ENCODE measurements around the gene GABRB3.

The GABRB3 gene

DNA sequence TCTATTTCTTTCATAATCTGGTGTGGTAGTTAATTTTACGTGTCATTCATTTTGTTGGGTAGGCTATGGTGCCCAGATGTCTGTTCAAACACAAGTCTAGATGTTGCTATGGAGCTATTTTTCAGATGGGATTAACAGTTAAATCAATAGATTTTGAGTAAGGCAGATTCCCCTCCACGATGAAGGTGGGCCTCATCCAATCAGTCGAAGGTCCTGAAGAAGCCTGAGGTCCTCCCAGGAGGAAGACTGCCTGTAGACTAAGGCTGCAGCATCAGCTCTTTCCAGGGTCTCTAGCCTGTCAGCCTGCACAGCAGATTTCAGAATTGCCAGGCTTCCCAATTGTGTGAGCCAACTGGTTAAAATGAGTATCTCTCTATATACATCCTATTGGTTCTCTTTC lies 92.9 kb downstream of the GABRB3 start:
- DNase-seq (ENCODE audit: low read depth in 1 of 2, low spot score in 1 of 2), result no peak

GRCh38 chr15:26676115-26676514 lies 96.8 kb downstream of the GABRB3 start:
- no peak for DNase-seq (ENCODE audit: low read depth in 1 of 2, low spot score in 1 of 2)

DNA sequence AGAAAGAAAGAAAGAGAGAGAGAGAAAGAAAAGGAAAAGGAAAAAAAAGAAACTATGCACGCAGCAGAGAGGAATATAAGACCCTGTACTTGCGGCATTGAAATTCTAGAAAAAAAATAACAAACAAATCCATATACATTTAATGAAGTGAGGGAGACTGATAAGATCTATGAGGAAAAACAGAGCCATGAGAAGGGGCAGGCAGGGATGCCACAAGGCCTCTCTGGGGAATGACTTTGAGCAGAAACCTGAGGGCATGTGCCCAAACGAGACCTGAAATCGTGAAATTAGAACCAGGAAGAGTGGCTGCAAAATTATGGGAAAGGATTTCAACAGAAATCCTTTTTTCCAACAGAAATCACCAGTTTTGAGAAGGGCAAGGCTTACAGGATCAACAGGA lies 98.4 kb downstream of the GABRB3 start:
- no peak for DNase-seq (ENCODE audit: low read depth in 1 of 2, low spot score in 1 of 2)

DNA sequence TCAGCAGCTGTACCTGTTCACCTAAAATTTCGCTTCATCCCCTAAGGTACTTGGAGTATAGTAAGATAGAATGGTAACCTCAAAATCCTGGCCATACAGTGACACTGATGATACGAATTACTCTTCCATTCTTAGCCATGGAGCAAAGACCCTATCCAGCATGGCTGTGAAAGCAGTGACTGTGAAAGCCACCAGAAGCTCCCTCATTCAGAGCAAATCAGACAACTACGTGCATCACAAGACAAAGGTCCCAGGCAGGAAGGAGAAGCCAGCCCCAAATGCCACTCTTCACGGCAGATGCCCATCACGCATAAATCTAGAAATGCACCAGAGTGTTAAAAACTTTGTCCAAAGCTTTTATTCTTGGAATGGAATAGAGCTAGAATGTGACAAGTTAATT lies 99.4 kb downstream of the GABRB3 start:
- DNase-seq (ENCODE audit: low read depth in 1 of 2, low spot score in 1 of 2), result no peak

DNA sequence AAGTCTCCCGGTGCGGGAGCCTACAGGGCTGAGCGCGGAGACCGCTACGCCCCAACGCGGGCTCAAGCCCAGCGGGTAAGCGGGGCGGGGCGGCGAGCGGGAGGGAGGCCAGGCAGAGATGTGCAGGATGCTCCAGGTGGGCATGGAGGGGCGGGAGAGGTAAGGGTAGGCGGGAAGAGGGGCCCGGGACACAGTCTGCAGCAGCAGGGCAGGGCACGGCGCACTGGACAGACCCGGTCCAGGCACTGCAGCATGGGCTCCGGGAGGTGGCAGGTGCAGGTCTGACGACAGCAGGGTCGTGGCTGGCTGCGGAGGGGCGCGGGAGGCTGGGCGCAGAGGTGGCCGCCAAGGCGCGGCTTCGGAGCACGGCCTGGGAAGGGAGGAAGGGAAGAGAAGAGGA lies 102.8 kb downstream of the GABRB3 start:
- no peak for DNase-seq (ENCODE audit: low read depth in 1 of 2, low spot score in 1 of 2)

GRCh38 chr15:26667222-26667988 lies 105.5 kb downstream of the GABRB3 start:
- DNase-seq (ENCODE audit: low read depth in 1 of 2, low spot score in 1 of 2), result no peak

DNA sequence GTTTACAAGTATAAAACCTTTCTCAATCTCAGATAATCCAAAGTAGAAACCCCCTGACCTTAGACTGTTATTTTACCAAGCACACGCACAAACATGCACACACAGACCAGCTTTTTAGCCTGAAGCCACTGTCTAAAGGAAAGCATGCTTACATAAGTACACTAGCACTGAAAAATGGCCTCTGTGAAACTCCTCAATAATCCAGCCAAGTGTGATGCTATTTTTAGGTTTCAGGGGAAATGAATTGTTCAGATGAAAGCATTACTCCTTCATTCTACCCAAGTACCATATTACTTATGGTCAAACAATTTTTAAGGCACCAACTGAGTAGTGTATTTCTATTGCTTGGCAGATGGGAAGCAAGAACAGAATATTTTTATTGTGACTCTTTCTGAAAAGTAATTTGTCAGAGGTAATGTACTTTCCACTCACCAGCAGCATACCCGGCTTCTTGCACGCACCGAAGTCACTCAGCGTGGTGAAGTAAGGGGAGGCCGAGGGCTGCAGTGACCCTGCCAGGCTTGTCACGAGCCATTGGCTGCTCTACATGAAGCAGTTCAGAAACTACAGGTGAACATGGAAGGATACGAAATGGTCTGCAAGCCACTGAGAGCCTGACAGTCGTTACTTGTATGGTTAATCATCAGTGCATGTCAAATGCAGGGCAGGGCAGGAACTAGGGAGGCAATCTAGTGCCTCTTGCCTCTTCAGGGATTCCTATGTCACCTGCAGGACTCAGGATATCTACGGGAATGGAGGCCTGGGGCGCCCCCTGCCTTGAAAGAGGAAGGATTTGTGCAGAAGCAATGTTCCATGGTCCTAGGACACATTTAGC lies 106.7 kb downstream of the GABRB3 start:
- no peak for DNase-seq (ENCODE audit: low read depth in 1 of 2, low spot score in 1 of 2)

DNA sequence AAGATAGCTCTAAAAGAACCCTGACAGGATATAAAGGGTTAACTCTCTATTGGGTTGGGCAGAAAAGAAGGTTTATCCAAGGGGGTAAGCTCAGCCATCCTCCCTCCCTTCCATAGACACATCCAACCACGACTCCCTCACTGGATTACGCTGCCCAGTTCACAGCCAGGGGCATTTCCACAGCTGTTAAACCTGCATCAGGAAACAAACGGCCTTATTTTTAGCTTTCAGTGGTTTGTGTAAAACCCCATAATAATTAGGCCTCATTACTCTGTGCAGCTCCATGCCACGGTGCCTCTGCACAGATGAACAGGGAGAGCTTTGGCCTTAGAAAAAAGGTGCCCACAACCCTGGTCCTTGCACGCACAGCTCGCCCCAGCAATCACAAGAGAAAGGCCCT lies 110.6 kb downstream of the GABRB3 start:
- DNase-seq (ENCODE audit: low read depth in 1 of 2, low spot score in 1 of 2), result no peak

DNA sequence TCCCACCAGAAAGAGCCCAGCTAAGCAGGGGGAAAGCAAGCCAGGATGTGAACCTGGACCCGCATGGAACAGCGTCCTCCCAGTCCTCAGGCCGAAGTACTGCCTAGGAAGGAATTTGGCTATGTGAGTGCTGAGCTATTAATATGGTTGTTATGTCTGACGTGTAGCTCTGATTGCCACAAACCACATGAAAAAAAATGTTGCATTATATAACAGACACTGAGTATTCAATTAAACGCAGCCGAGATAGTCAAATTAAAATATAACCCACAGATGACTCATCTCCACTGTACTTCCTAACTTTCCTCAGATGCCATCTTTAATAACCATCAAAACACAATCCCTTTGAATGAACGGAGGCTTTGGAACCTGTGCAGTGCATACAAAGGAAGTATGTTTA lies 111.1 kb downstream of the GABRB3 start:
- DNase-seq (ENCODE audit: low read depth in 1 of 2, low spot score in 1 of 2), result no peak

GRCh38 chr15:26661107-26661506 lies 111.8 kb downstream of the GABRB3 start:
- DNase-seq (ENCODE audit: low read depth in 1 of 2, low spot score in 1 of 2), result no peak

- DNase-seq (ENCODE audit: low read depth in 1 of 2, low spot score in 1 of 2), result no peak
Observed at GRCh38 chr15:26660241-26660640, 112.6 kb downstream of the GABRB3 start.

- no peak for DNase-seq (ENCODE audit: low read depth in 1 of 2, low spot score in 1 of 2)
Observed at GRCh38 chr15:26658290-26658689, 114.6 kb downstream of the GABRB3 start.

DNA sequence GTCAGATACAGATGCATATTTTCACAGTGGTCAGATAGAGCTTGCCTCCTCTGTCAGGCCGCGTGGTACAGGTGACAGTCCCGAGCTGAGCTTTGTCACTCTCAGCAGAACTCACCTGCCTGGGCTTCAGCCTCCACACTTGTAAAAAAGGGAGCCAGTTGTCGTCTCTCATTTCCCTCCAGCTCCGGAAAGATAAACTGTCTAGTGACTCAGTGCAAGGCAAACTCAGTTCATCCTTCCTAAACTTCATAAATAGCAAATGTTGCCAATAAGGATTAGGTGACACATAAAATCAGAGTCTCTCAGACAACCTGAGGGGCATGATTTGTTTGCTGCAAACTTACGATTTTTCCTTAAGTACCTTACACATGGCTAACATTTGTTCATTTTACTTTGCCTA lies 116.8 kb downstream of the GABRB3 start:
- DNase-seq (ENCODE audit: low read depth in 1 of 2, low spot score in 1 of 2), result no peak

DNA sequence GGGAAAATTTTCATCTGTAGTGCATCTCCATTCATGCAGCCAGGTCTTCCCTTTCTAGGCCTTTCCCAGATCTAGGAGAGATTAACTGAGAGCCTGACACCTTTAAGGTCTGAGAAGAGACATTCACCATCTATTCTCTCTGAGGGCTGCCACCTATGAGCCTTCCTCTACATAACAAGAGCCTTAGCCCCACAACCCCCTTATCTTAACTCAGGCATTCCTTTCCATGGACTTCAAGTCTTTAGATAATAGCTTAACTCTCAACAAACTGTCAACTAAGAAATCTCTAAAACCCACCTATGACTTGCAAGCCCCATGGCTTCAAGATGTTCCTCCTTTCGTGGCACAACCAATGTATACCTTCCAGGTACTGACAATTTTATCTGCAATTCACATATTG lies 121.0 kb downstream of the GABRB3 start:
- no peak for DNase-seq (ENCODE audit: low read depth in 1 of 2, low spot score in 1 of 2)

GRCh38 chr15:26648676-26649075 lies 124.2 kb downstream of the GABRB3 start:
- no peak for DNase-seq (ENCODE audit: low read depth in 1 of 2, low spot score in 1 of 2)

DNA sequence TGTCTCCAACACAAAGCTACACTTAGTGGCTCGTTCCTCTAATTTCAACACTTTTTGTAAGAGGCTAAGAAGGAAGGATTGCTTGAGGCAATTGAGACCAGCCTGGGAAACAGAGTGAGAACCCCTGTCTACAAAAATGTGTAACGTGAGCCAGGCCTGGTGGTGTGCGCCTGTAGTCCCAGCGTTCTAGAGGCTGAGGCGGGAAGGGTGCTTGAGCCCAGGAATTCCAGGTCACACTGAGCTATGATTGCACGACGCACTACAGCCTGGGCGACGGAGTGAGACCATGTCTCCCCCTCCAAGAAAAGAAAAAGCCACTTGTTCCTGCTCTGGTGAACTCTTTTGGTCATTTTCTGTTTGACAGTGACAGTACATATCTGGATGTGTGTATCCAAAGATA lies 127.9 kb downstream of the GABRB3 start:
- no peak for DNase-seq (ENCODE audit: low read depth in 1 of 2, low spot score in 1 of 2)

GRCh38 chr15:26641144-26641543 lies 131.7 kb downstream of the GABRB3 start:
- no peak for DNase-seq (ENCODE audit: low read depth in 1 of 2, low spot score in 1 of 2)

DNA sequence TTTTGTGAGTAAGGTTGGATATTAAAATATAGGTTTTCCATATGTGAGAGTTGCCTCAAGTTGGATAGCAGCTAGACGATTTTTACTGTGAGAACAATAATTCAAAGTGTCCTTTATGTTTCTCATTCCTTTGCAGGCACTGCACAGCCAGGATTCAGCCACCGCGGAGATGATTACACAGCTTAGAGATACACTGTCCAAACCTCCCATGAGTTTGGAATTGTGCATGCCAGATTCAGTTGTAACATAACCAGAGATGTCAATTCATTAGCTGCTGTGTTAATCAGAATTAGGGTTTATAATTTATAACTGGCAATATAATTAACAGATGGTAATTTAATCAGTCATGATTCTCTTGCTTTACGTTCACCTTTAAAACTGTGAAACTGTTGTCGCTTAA lies 132.3 kb downstream of the GABRB3 start:
- no peak for DNase-seq (ENCODE audit: low read depth in 1 of 2, low spot score in 1 of 2)

- DNase-seq (ENCODE audit: low read depth in 1 of 2, low spot score in 1 of 2), result no peak
Observed at GRCh38 chr15:26639966-26640365, 132.9 kb downstream of the GABRB3 start.

DNA sequence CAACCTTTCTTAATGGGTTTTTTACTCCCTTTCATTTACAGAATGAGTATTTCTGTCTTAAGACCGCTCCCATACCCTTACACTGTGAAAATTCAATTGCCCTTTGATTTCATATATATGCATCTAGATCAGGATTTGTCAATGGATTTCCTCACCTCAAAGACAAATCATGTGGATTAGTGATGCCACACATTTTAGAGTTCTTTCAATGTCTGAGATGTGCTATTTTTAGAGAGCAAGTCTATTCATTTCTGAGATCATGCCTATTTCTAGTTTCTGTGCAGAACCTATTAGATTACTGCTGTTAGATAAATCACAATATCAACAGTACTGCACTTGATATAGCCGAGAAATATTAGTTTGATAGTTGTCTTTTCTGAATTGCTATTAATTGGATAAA lies 137.3 kb downstream of the GABRB3 start:
- no peak for DNase-seq (ENCODE audit: low read depth in 1 of 2, low spot score in 1 of 2)

DNA sequence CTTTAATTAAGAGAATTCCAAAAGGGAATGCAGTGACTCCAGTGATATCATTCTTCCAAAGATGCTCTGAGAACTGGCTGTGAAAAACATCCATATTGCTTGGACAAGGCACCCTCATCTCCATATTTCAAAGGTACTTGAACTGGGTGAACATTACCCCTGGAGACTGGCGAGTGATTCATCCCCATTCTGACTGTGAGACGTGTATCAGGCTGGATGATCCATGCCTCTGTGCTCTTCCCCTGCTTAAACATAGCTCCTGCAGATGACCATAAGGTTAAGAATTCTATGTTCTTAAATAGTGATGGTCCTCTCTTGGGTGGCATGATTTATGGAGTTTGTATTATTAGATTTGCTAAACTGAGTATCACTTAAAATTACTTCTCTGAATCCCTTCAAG lies 137.8 kb downstream of the GABRB3 start:
- DNase-seq (ENCODE audit: low read depth in 1 of 2, low spot score in 1 of 2), result no peak

- no peak for DNase-seq (ENCODE audit: low read depth in 1 of 2, low spot score in 1 of 2)
Observed at GRCh38 chr15:26634319-26634718, 138.5 kb downstream of the GABRB3 start.

- DNase-seq (ENCODE audit: low read depth in 1 of 2, low spot score in 1 of 2), result no peak
Observed at GRCh38 chr15:26632500-26632899, 140.4 kb downstream of the GABRB3 start.

All from stimulated activated CD4-positive, alpha-beta T cell treated with anti-CD3 and anti-CD28 coated beads, Interleukin-15, amount 100 ng/mL, for 1 hour (primary cell).